ENCODE data around the gene CCR7.

GRCh38 chr17:40533896-40534295, 31.4 kb downstream of the CCR7 start:
- no peak for TF ChIP-seq CTCF (conservative IDR thresholded peaks at IDR 0.05; ENCODE audit: low read depth, low read length)
- no peak for TF ChIP-seq EZH2 (IDR thresholded peaks at IDR 0.05; ENCODE audit: borderline replicate concordance, low read depth, low read length, poor library complexity, severe bottlenecking)
